SK-N-MC (cell line): ENCODE results near the gene KCNAB1.
"Not testable (repeated sequence)": the region's sequence is repeated elsewhere in the genome, so short reads cannot be mapped to it uniquely, and the experiment has no call there.

ENCODE experiments used
- DNase-seq: peaks from one replicate; pipeline ENCODE4 v3.0.0-alpha.2; 2011; ENCODE audit warnings: low read depth, low spot score
- H3K27ac ChIP-seq: fragments of 200-600 bp; sonication (generic); 2 replicates; pipeline ENCODE4 v1.5.1; 2016; ENCODE audit warnings: mixed run types
- H3K36me3 ChIP-seq: fragments of 200-600 bp; sonication (generic); 2 replicates; pipeline ENCODE4 v1.6.1; 2017; ENCODE audit warnings: antibody characterized with exemption, low read length, mixed read lengths; ENCODE audit not compliant: insufficient read depth
- H3K4me3 ChIP-seq: fragments of 200-600 bp; sonication (generic); 2 replicates; pipeline ENCODE4 v1.5.1; 2016
- H3K9ac ChIP-seq: fragments of 200-600 bp; sonication (generic); 2 replicates; pipeline ENCODE4 v1.8.0; 2017; ENCODE audit warnings: mixed run types, mixed read lengths; ENCODE audit not compliant: insufficient read length
- H3K9me3 ChIP-seq: fragments of 200-600 bp; sonication (generic); 2 replicates; pipeline ENCODE4 v1.6.1; 2017; ENCODE audit warnings: low read depth, mild to moderate bottlenecking, antibody characterized with exemption, low read length, moderate library complexity, mixed read lengths
- EZH2 ChIP-seq: fragments of 200-600 bp; sonication (generic); IDR thresholded peaks from one replicate; pipeline ENCODE4 v1.6.1; 2017; ENCODE audit warnings: antibody characterized with exemption
- FOXP2 ChIP-seq: optimal IDR thresholded peaks from 2 replicates; pipeline ENCODE3; 2011; ENCODE audit warnings: mild to moderate bottlenecking, moderate library complexity; ENCODE audit not compliant: insufficient read depth; ENCODE audit errors: extremely low read length, control extremely low read depth
- POLR2AphosphoS5 ChIP-seq: IDR thresholded peaks from 2 replicates; pipeline ENCODE4 v1.6.1; 2012; ENCODE audit warnings: mild to moderate bottlenecking, low read depth, low read length, borderline replicate concordance

KCNAB1 gene

DNA sequence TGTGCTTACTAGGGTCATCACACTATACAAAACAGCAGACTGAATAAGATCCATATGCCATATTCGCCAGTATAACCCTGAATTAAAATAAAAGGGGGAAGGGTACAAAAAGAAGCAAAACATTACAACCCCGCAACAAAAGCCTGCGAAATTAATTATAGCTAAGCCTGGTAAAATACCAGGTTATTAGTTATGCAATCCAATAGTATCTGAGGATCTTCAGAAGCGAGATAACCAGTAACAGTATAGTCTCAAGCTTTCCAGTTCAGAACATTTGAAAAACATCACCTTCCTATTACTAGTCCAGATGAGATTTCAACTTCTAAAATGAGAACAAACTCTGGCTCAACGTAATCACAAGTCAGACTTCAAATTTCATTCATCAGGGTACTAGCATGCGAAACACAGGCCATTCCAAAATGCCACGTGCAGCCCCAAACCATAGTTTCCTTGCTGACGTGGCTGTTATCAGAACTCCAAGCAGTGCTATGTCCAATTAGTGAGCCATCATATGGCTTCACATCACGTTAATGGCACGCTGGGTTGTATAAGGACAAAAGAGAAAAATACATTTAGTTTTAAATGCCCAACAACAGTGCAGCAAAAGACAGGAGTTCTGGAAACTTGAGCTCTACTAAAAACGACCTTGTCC is 433.5 kb downstream of the KCNAB1 start:
- no peak for TF ChIP-seq FOXP2
- TF ChIP-seq POLR2AphosphoS5 = no peak
- no peak for TF ChIP-seq EZH2
- peak overlapping the region; percentile 63; the same call in 1 of the 2 replicates for H3K27ac ChIP-seq
- peaks cover 52% of the 10 kb centered on the region for H3K36me3 ChIP-seq
- DNase-seq = no peak
- no peaks in the 10 kb centered on the region for H3K9me3 ChIP-seq
- peak overlapping the region; percentile 97 for H3K4me3 ChIP-seq
- H3K9ac ChIP-seq = peak overlapping the region; percentile 91

DNA sequence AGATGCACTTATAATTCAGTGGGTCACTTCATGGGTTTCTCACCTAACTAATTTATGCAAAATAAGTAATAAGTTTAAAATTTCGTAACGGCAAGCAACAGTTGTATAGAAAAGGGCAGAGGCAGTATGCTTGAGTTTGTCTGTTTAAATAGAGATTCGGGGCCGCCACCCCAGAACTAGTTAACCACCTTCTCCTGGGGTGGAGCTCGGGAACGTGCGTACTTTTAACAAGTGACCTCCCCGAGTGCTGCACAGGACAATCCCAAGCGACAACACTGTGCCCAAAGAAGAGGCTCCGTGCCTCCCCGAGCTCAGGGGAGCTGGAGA is 434.1 kb downstream of the KCNAB1 start:
- peak overlapping the region; percentile 63 for H3K27ac ChIP-seq
- DNase-seq = no peak

DNA sequence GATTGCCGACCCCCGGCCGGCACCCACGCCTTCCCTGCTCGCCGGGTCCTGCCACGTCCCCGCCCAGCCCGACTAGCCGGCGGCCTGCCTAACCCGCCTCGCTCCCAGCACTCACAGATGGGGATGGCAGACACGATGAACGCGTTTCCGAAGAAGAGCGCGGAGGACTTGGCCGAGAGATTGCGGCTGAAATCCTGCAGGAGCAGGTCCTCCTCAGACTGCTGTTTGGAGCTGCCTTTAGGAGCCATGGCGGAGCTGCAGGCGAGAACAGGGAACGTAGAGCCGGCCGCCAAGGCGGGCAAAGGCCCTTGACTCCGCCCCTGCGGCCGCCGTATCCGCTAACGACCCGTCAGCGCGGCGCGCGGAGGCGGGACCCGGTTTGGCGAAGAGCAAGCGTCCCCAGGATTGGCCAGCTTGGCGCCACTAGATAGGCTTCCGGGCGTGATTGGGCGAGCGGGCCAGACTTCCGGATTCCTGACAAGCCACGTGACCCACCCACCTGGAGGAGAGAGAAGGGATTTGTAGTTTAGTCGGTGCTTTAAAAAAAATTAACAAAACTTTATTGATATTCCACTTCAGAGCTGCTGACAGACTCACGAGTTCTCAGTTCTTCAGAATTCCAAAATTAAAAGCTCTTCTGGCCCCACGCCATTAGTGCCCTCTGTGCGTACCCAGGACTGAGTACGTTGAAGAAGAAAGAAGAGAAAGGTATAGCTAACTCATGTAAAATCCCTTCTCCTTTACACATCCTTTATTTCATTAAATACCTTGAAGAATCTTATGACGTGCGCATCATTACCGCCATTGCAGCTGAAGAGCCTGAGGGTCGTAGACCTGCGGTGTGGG is 434.7 kb downstream of the KCNAB1 start, which contains the start of gene SSR3:
Gene SSR3, minus strand, starts transcription at position 276 of the 846 bp plus-strand sequence. Its CDS starts 28 bp downstream, at position 248.
- peak within 1 kb of the TSS; percentile 97 for H3K4me3 ChIP-seq
- TF ChIP-seq EZH2 (no peak), FOXP2 (no peak), POLR2AphosphoS5 (peak; percentile 96)
- H3K36me3 ChIP-seq = peaks cover 40% of the 10 kb centered on the region
- H3K9ac ChIP-seq = peak within 1 kb of the TSS; percentile 91
- DNase-seq = peak; percentile 99
- peak within 1 kb of the TSS; percentile 79 for H3K27ac ChIP-seq
- no peaks in the 10 kb centered on the region for H3K9me3 ChIP-seq

More for the DNA sequence above, 434.1 kb downstream of the KCNAB1 start:
- no peak for TF ChIP-seq FOXP2
- no peak for TF ChIP-seq EZH2
- no peak for TF ChIP-seq POLR2AphosphoS5
- Histone ChIP-seq H3K9me3 (no peaks in the 10 kb centered on the region), H3K9ac (peak overlapping the region; percentile 91), H3K4me3 (peak overlapping the region; percentile 97), H3K36me3 (peaks cover 46% of the 10 kb centered on the region)

DNA sequence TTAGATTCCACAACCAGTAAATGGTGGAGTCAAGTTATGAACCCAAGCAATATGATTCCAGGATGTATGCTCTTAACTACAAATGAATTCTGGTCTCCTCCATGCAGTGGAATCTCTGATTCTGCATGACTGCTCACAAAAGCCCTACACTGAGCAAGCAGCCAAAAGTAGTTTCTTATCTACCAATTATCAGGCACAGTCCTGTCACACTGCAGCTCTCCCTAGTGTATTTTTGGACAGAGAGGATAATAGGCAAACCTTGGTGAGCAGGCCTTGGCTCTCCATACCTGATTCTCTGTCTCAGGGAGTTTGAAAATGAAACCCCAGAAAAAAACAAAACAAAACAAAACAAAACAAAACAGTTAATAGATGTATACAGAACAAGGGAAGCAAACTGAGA is 438.0 kb downstream of the KCNAB1 start:
- H3K9ac ChIP-seq = no peak overlapping the region
- H3K4me3 ChIP-seq = no peak overlapping the region
- no peaks in the 10 kb centered on the region for H3K9me3 ChIP-seq
- no peak for DNase-seq
- H3K27ac ChIP-seq = no peak overlapping the region
- TF ChIP-seq EZH2 (no peak), POLR2AphosphoS5 (no peak), FOXP2 (no peak)
- peaks cover 7% of the 10 kb centered on the region; the same call in 1 of the 2 replicates for H3K36me3 ChIP-seq

DNA sequence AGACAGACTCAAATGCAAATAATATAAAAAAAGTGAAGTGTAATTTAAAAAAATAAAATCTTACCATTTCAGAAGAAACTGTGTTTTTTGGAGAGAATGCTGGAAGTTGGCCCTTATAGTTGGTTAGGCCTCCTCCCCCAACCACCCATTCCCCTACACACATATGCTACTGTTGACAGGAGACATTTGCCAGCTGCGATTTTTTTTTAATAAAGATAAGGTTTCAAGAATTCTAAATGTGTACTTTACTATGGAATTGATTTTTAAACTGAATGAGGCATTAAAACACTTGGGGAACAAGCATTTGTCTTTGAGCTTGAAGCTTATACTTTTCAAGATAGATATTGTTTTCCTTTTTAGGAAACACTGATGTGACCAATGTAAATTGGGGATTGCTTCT is 438.9 kb downstream of the KCNAB1 start:
- H3K36me3 ChIP-seq = no peaks in the 10 kb centered on the region
- no peaks in the 10 kb centered on the region for H3K9me3 ChIP-seq
- TF ChIP-seq FOXP2 (no peak), POLR2AphosphoS5 (no peak), EZH2 (no peak)
- no peak overlapping the region for H3K4me3 ChIP-seq
- no peak overlapping the region for H3K9ac ChIP-seq
- 0 out of 2 replicates have a peak overlapping the region, but pooled peaks have one; percentile 6 for H3K27ac ChIP-seq
- DNase-seq = no peak

DNA sequence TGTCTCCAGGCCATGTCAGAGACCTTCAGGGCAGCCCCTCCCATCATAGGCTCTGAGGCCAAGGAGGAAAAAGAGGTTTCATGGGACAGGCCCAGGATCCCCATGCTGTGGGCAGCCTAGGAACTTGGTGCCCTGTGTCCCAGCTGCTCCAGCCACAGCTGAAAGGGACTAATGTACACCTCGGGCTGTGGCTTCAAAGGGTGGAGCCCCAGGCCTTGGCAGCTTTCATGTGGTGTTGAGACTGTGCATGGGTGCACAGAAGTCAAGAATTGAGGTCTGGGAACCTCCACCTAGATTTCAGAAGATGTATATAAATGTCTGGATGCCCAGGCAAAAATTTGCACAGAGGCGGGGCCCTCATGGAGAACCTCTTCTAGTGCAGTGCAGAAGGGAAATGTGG is 441.2 kb downstream of the KCNAB1 start:
- Histone ChIP-seq H3K9me3 (no peaks in the 10 kb centered on the region), H3K9ac (no peak overlapping the region), H3K27ac (no peak overlapping the region), H3K36me3 (no peaks in the 10 kb centered on the region), H3K4me3 (no peak overlapping the region)
- TF ChIP-seq EZH2 (no peak), FOXP2 (no peak), POLR2AphosphoS5 (no peak)
- no peak for DNase-seq

DNA sequence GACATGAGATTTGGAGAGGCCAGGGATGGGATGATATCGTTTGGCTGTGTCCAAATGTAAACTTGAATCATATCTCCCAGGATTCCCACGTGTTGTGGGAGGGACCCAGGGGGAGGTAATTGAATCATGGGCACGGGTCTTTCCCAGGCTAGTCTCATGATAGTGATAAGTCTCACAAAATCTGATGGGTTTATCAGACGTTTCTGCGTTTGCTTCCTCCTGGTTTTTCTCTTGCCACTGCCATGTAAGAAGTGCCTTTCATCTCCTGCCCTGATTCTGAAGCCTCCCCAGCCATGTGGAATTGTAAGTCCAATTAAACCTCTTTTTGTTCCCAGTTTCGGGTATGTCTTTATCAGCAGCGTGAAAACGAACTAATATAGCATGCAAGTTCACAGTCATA is 442.1 kb downstream of the KCNAB1 start:
- not testable (repeated sequence) for H3K27ac ChIP-seq, H3K36me3 ChIP-seq, H3K9me3 ChIP-seq, H3K4me3 ChIP-seq, H3K9ac ChIP-seq, DNase-seq

DNA sequence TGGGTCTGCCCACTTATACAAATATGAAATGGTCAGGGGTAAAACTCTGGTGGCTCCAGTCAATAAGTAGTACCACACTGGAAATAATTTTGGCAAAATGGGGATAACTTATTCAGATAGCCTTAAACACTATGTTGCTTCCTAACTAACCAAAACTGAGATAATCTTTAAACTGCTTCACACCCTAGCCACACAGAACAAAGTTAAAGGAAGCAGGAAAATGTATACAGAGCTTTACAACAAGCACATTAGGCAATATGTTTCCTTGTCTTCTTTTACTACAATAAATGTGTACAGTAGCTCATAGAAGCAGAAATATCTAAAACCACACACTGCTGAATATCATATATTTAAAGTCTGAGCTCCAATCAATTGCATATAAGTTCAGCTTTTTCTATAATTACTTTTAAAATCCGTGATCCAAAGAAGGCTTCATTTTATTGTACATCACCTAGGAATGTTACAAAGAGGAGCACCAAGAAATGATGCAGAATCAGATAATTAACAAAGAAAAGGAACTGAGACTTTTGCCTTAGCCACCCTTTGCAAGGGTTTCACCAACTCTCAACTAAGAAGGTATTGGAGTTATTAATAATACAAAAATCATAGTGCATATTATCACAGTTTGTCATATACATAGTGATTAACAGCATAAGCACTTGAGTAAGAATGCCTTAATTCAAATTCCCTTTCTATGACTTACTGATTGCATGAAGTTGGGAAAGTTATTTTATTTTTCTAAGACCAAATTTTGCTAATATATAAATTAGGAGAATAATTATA is 443.7 kb downstream of the KCNAB1 start:
- TF ChIP-seq POLR2AphosphoS5 (no peak), EZH2 (no peak), FOXP2 (no peak)
- Histone ChIP-seq H3K9ac (no peak overlapping the region), H3K36me3 (no peaks in the 10 kb centered on the region), H3K4me3 (no peak overlapping the region), H3K9me3 (no peaks in the 10 kb centered on the region), H3K27ac (no peak overlapping the region)
- no peak for DNase-seq

DNA sequence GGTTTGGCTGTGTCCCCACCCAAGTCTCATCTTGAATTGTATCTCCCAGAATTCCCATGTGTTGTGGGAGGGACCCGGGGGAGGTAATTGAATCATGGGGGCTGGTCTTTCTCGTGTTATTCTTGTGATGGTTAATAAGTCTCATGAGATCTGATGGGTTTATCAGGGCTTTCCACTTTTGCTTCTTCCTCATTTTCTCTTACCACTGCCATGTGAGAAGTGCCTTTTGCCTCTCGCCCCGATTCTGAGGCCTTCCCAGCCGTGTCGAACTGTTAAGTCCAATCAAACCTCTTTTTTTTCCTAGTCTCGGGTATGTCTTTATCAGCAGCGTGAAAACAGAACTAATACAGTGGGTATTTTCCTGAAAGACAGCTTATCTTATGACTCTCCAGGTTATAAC is 448.6 kb downstream of the KCNAB1 start:
- not testable (repeated sequence) for DNase-seq, H3K36me3 ChIP-seq, H3K9ac ChIP-seq, H3K9me3 ChIP-seq, H3K4me3 ChIP-seq, H3K27ac ChIP-seq

DNA sequence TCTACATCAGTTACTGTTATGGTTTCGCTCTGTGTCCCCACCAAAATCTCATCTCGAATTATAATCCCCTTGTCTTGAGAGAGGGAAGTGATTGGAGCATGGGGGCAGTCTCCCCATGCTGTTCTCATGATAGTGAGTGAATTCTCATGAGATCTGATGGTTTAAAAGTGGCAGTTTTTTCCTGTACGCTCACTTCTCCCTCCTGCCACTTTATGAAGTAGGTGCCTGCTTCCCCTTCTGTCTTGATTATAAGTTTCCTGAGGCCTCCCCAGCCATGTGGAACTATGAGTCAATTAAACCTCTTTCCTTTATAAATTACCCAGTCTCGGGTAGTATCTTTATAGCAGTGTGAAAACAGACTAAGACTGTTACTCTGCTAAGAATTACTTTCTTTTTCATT is 449.5 kb downstream of the KCNAB1 start:
- H3K9me3 ChIP-seq, H3K27ac ChIP-seq, H3K4me3 ChIP-seq, DNase-seq, H3K36me3 ChIP-seq, H3K9ac ChIP-seq: not testable (repeated sequence)
